A549 (cell line): ENCODE data around the gene DLGAP1. TPM values are rescaled to one million over a fixed set of nuclear protein-coding genes. Genes with fewer than 3 reads are reported as not detected.

ENCODE experiments used
- ATAC-seq, 2 experiments: fragments of 200-7000 bp in 1 of 2; fragments of >200 bp in 1 of 2; cut with Nextera tagmentation in 1 of 2; cut with Tn5 transposase in 1 of 2; 3 replicates each; pipeline versions ENCODE4 v1.8.0 to v1.9.1; 2018 to 2020; ENCODE audit warnings: mild to moderate bottlenecking in 1 of 2, moderate library complexity in 1 of 2
- CTCF ChIA-PET: fragments of 300-600 bp; sonication (Branson Sonifier 250); formaldehyde crosslinking; extraction: SDS; loops from one replicate; lab custom pipeline; 2021; ENCODE audit warnings: antibody characterized with exemption, inconsistent platforms; lab: Yijun Ruan, JAX
- POLR2A ChIA-PET: fragments of 350-600 bp; formaldehyde crosslinking; extraction: SDS; loops from one replicate; lab custom pipeline; 2021; ENCODE audit warnings: antibody characterized with exemption, inconsistent platforms; lab: Yijun Ruan, JAX
- DNase-seq, 2 experiments: peaks; one replicate each; pipeline versions ENCODE4 v3.0.0 to v3.0.0-alpha.2; 2011 to 2016; ENCODE audit warnings: low read depth in 1 of 2, low spot score in 1 of 2
- FAIRE-seq: peaks from 2 replicates; lab custom pipeline; 2011; peaks lifted over from hg19 to GRCh38; lab: Jason Lieb, UNC
- H3K27ac ChIP-seq, 2 experiments: fragments of >200 bp; sonication (Bioruptor Twin); formaldehyde crosslinking; 3 replicates each; pipeline ENCODE4 v1.5.1; 2016 to 2017
- H3K4me1 ChIP-seq: fragments of >200 bp; sonication (Bioruptor Twin); formaldehyde crosslinking; 3 replicates; pipeline ENCODE4 v1.6.1; 2016
- H3K4me2 ChIP-seq: fragments of >200 bp; sonication (Bioruptor Twin); formaldehyde crosslinking; 3 replicates; pipeline ENCODE4 v1.6.1; 2016
- H3K4me3 ChIP-seq: fragments of >200 bp; sonication (Bioruptor Twin); formaldehyde crosslinking; 3 replicates; pipeline ENCODE4 v1.5.1; 2016
- H3K9me3 ChIP-seq: fragments of >200 bp; sonication (Bioruptor Twin); formaldehyde crosslinking; 3 replicates; pipeline ENCODE4 v1.6.1; 2016
- ATOH8 ChIP-seq: fragments of 250-450 bp; sonication (Bioruptor Pico); IDR thresholded peaks from 2 replicates; pipeline ENCODE4 v1.5.0; 2020; ENCODE audit warnings: low read depth, mild to moderate bottlenecking, moderate library complexity
- E2F6 ChIP-seq: IDR thresholded peaks from 2 replicates; pipeline ENCODE4 v1.6.1; 2012; ENCODE audit warnings: low read depth, borderline replicate concordance
- EHF ChIP-seq: fragments of 250-450 bp; sonication (Bioruptor Pico); IDR thresholded peaks from 2 replicates; pipeline ENCODE4 v1.5.0; 2020; ENCODE audit warnings: mild to moderate bottlenecking
- EHMT2 ChIP-seq: fragments of 200-600 bp; sonication (generic); IDR thresholded peaks from 2 replicates; pipeline ENCODE4 v1.6.1; 2016; ENCODE audit warnings: antibody characterized with exemption, low read depth, mild to moderate bottlenecking, moderate library complexity
- ESRRA ChIP-seq: fragments of 150-350 bp; IDR thresholded peaks from 2 replicates; pipeline ENCODE4 v1.6.1; 2014; ENCODE audit warnings: mild to moderate bottlenecking, low read length, borderline replicate concordance
- FOSL2 ChIP-seq, 2 experiments: fragments of 450-650 bp in 1 of 2; fragments of >200 bp in 1 of 2; sonication (Bioruptor Twin) in 1 of 2; formaldehyde crosslinking; IDR thresholded peaks; 2 replicates each; pipeline versions ENCODE4 v1.5.0 to v1.6.1; 2016 to 2020; ENCODE audit warnings: mild to moderate bottlenecking in 1 of 2, moderate library complexity in 1 of 2
- HOXB13 ChIP-seq: fragments of 250-450 bp; sonication (Bioruptor Pico); IDR thresholded peaks from 2 replicates; pipeline ENCODE4 v1.5.0; 2020; ENCODE audit warnings: low read depth, mild to moderate bottlenecking, moderate library complexity
- HOXB5 ChIP-seq: fragments of 250-450 bp; sonication (Bioruptor Pico); IDR thresholded peaks from 2 replicates; pipeline ENCODE4 v1.5.0; 2020; ENCODE audit warnings: mild to moderate bottlenecking, moderate library complexity
- JUNB ChIP-seq: fragments of >200 bp; sonication (Bioruptor Twin); formaldehyde crosslinking; IDR thresholded peaks from 2 replicates; pipeline ENCODE4 v1.6.1; 2016
- MAFK ChIP-seq: fragments of 450-650 bp; IDR thresholded peaks from 2 replicates; pipeline ENCODE4 v1.6.1; 2014; ENCODE audit not compliant: partially characterized antibody
- MAZ ChIP-seq: fragments of 150-350 bp; IDR thresholded peaks from 2 replicates; pipeline ENCODE4 v1.6.1; 2014; ENCODE audit warnings: antibody characterized with exemption, low read depth, low read length, borderline replicate concordance
- PHF8 ChIP-seq: fragments of 200-600 bp; sonication (generic); IDR thresholded peaks from 2 replicates; pipeline ENCODE4 v1.6.1; 2016; ENCODE audit warnings: low read depth, mild to moderate bottlenecking, antibody characterized with exemption, moderate library complexity, borderline replicate concordance
- POLR2AphosphoS2 ChIP-seq: conservative IDR thresholded peaks from 2 replicates; pipeline ENCODE4 v1.6.1; 2012; ENCODE audit warnings: low read length, improper control_type of control experiment, inconsistent platforms
- RNF2 ChIP-seq: fragments of 200-600 bp; sonication (generic); IDR thresholded peaks from 2 replicates; pipeline ENCODE4 v1.6.1; 2016; ENCODE audit warnings: low read depth, mild to moderate bottlenecking, antibody characterized with exemption, moderate library complexity, borderline replicate concordance
- SREBF2 ChIP-seq: fragments of 450-650 bp; IDR thresholded peaks from 2 replicates; pipeline ENCODE4 v1.6.1; 2014; ENCODE audit warnings: mild to moderate bottlenecking, moderate library complexity
- TFCP2L1 ChIP-seq: fragments of 250-450 bp; sonication (Bioruptor Pico); IDR thresholded peaks from 2 replicates; pipeline ENCODE4 v1.5.0; 2021; ENCODE audit warnings: mild to moderate bottlenecking
- TP53 ChIP-seq: fragments of 250-450 bp; sonication (Bioruptor Pico); IDR thresholded peaks from 2 replicates; pipeline ENCODE4 v1.5.0; 2021; ENCODE audit warnings: mild to moderate bottlenecking, moderate library complexity
- USF2 ChIP-seq: fragments of 450-650 bp; IDR thresholded peaks from 2 replicates; pipeline ENCODE4 v1.6.1; 2014; ENCODE audit warnings: antibody characterized with exemption
- ZFP36 ChIP-seq: fragments of 450-650 bp; IDR thresholded peaks from 2 replicates; pipeline ENCODE4 v1.6.1; 2014; ENCODE audit warnings: borderline replicate concordance; ENCODE audit not compliant: partially characterized antibody
- ZSCAN20 ChIP-seq: fragments of 250-450 bp; sonication (Bioruptor Pico); IDR thresholded peaks from 2 replicates; pipeline ENCODE4 v1.8.0; 2022; ENCODE audit warnings: mild to moderate bottlenecking, moderate library complexity
- WGBS: methylation state at CpG from one replicate; pipeline ENCODE4 v1.1.6; 2017; ENCODE audit errors: missing lambda C conversion rate; 5-methylcytosine and 5-hydroxymethylcytosine counted together
- polyA plus RNA-seq, 4 experiments: library from polyadenylated mRNA; depleted of rRNA in 3 of 4; stranded (reverse); fragments of >200 nt; fragmentation: RNase III in 1 of 4; extraction: RNeasy Plus Mini Kit Qiagen cat#74134 plus additional on column Dnase treatment in 1 of 4; gene quantifications; 2 replicates in 3 of 4; 3 replicates in 1 of 4; pipeline ENCODE4 v1.2.3, GENCODE V29; 2011 to 2017

Gene DLGAP1
- polyA plus RNA-seq, 2 of the 4 experiments (the other 2 are of a cell fraction), result 0.04 to 0.12 TPM

GRCh38 chr18:4283746-4284291 is 171.3 kb downstream of the DLGAP1 start:
- no peak for TF ChIP-seq TP53 (CRISPR knock-in tag)
- no peak for TF ChIP-seq EHF (CRISPR knock-in tag)
- TF ChIP-seq HOXB5 (CRISPR knock-in tag), result no peak
- TF ChIP-seq POLR2AphosphoS2, result no peak
- TF ChIP-seq ATOH8 (CRISPR knock-in tag), result no peak
- no peak for TF ChIP-seq EHMT2
- no peak overlapping the region for H3K4me3 ChIP-seq
- POLR2A ChIA-PET, result no interaction called here
- no peak overlapping the region for H3K4me2 ChIP-seq
- no peak for FAIRE-seq
- no peak for DNase-seq
- CTCF ChIA-PET, result no interaction called here
- H3K9me3 ChIP-seq, result no peaks in the 10 kb centered on the region
- no peak overlapping the region for H3K27ac ChIP-seq
- ATAC-seq, result no peak
- WGBS, result 8% methylated on average over 4 of the region's 4 CpGs
- H3K4me1 ChIP-seq, result no peaks in the 10 kb centered on the region

GRCh38 chr18:4282954-4283353 is 172.2 kb downstream of the DLGAP1 start:
- ATAC-seq (no peak), FAIRE-seq (no peak), DNase-seq (no peak)
- no peak overlapping the region for H3K4me3 ChIP-seq
- H3K4me2 ChIP-seq, result no peak overlapping the region
- no peaks in the 10 kb centered on the region for H3K9me3 ChIP-seq
- TF ChIP-seq USF2 (no peak), TFCP2L1 (CRISPR knock-in tag) (no peak)
- CTCF ChIA-PET, result no interaction called here
- H3K4me1 ChIP-seq, result no peaks in the 10 kb centered on the region
- WGBS, result 26% methylated on average over 3 of the region's 3 CpGs
- H3K27ac ChIP-seq, result no peak overlapping the region
- POLR2A ChIA-PET, result no interaction called here

- Histone ChIP-seq H3K4me2 (no peak overlapping the region), H3K4me3 (no peak overlapping the region), H3K9me3 (no peaks in the 10 kb centered on the region), H3K27ac (no peak overlapping the region), H3K4me1 (no peaks in the 10 kb centered on the region)
- no peak for DNase-seq
- ATAC-seq, result no peak
- POLR2A ChIA-PET, result no interaction called here
- TF ChIP-seq ZSCAN20 (CRISPR knock-in tag) (no peak), HOXB5 (CRISPR knock-in tag) (no peak), PHF8 (no peak), E2F6 (no peak), FOSL2 (IDR thresholded peaks at IDR 0.05) (no peak), FOSL2 (CRISPR knock-in tag; IDR thresholded peaks at IDR 0.05) (no peak), SREBF2 (no peak), EHMT2 (no peak), ESRRA (no peak), JUNB (no peak), MAZ (no peak), HOXB13 (CRISPR knock-in tag) (no peak), ZFP36 (no peak), RNF2 (no peak), MAFK (no peak)
- CTCF ChIA-PET, result no interaction called here
- 11% methylated on average over 5 of the region's 5 CpGs for WGBS
- no peak for FAIRE-seq
Observed at GRCh38 chr18:4276953-4277585, 178.0 kb downstream of the DLGAP1 start.
